ENCODE results near the gene MSX1.

The MSX1 gene

DNA sequence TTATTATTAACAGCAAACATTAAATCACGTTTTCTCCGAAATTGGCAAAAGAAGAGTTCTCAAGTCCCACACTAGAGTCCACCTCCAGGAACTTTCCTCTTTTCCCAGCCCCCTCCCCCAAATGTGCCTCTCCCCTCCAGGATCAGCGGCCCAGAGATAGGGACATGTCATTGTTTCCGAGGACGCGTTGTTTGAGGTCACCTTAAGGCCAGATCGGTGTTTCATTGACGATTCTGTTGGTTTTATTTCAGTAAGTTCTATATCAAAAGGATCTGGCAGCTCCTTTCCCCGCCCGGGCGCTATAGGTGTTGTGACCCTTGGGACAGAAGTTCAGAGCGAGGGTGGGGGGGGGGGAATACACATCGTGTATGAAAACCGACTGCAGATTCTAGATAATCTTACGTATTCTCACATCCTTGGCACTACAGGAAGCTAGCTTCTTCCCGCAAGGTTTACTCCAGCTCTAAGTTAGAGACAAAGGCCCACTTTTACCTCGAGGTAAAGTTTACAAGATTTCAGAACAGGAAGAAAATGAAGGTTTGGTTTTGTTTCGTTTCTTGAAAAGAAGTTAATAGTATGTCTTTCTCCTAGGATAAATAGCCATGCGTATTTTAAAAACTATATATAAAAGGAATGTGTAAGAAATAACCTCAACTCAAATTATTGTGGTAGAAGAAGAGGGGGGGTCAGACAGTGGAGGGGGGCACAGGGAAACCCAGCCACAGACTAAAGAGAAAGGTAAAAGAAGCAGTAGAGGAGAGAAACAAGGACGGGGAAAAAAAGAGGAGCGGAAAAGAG is 739 bp upstream of the MSX1 start:
- DNase-seq = no peak

DNA sequence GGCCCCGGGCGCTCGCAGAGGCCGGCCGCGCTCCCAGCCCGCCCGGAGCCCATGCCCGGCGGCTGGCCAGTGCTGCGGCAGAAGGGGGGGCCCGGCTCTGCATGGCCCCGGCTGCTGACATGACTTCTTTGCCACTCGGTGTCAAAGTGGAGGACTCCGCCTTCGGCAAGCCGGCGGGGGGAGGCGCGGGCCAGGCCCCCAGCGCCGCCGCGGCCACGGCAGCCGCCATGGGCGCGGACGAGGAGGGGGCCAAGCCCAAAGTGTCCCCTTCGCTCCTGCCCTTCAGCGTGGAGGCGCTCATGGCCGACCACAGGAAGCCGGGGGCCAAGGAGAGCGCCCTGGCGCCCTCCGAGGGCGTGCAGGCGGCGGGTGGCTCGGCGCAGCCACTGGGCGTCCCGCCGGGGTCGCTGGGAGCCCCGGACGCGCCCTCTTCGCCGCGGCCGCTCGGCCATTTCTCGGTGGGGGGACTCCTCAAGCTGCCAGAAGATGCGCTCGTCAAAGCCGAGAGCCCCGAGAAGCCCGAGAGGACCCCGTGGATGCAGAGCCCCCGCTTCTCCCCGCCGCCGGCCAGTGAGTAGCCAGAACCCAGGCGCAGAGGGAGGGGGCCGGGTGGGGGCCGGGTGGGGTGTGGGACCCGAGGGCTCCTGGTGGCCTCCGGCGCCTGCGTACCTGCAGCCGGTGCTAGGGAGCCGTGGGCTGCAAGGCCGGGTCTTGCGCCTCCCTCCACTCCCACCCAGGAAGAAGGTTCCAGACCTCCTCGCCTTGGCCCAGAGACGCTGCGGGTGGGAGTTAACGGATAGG is 534 bp downstream of the MSX1 start:
- no peak for DNase-seq

- no peak for DNase-seq
These were observed 1.3 kb downstream of the MSX1 start for GRCh38 chr4:4860600-4861389.

GRCh38 chr4:4861390-4862018 is 2.0 kb downstream of the MSX1 start:
- DNase-seq = no peak

DNA sequence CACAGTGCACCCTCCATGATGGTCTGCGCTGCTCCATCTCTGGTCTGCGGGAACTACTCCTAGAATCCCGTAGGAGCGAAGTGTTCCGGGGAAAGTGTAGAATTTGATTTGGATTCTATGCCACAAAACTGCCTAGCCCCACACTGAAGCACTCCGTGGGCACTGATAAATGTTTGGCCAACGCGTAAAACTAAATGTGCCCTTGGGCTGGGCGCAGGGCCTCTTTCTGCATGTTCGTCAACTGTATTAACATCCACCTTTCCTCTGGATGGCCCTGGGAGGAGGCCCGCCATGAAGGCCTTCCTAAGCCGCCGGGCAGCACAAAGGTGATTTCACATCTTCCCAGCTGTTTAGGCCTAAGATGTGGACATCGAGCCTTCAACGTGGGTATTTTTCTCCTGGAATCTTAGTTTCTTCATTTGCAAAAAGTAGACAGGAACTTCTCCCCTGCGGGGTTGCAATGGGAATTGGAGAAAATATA is 2.6 kb downstream of the MSX1 start:
- no peak for DNase-seq

GRCh38 chr4:4862665-4863482 is 3.4 kb downstream of the MSX1 start:
- DNase-seq = no peak

GRCh38 chr4:4864443-4864939 is 5.0 kb downstream of the MSX1 start:
- DNase-seq = no peak

DNA sequence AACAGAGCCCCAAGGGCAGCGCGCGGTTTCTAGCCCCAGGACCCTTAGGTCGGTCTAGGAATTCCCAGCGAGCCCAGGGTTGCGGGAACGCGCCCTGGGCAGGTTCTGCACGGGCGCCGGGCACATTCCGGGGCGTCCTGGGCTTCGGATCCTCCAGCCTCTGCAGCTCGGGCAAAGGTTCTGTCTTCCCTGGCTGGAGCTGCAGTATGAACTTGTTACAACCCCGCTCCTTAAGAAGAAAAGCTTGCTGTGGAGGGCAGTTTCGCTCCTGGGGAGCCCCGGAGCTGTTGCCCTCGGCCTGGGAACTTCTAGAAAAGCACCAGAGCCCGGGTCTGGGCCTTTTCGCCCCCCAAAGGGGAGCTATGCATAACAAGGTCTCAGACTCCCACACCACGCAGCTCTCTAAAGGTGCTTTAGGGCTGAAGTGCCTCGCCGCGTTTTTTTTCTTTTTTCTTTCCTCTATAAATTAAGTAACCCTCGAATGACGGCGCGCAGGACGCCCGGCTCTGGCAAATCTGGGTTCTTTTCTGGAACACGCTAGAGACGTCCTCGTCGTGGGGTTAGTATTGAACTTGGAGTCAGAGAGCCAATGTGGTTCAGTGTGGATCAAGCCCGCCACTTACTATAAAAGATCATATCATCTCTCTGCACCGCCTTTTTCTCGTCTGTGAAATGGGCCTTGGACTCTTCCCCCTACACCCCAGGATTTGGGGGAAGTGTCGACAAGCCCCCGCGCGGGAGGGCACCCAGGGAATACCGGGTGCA is 5.7 kb downstream of the MSX1 start:
- no peak for DNase-seq

DNA sequence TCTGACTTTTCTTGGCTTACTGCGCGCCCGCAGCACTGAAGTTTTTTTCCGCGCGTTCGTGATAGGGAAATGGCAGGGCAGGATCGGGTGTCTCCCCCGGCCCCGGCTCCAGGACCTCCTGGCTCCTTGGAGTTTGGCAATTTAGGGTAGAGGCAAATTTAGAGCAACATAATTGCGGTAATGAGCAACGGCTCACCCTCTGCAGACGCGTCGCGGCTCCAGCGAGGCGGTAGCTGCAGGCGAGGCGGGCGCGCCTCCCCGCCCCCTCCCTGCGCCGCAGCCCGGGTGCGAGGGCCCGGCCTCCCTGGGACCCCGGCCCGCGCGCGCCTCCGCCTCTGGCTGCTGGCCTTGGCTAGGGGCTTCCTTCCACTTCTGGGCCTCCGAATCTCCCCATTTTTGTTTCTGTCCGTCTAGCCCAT is 6.2 kb downstream of the MSX1 start:
- no peak for DNase-seq

- no peak for DNase-seq
These were observed 6.8 kb downstream of the MSX1 start for GRCh38 chr4:4866124-4866865.

DNA sequence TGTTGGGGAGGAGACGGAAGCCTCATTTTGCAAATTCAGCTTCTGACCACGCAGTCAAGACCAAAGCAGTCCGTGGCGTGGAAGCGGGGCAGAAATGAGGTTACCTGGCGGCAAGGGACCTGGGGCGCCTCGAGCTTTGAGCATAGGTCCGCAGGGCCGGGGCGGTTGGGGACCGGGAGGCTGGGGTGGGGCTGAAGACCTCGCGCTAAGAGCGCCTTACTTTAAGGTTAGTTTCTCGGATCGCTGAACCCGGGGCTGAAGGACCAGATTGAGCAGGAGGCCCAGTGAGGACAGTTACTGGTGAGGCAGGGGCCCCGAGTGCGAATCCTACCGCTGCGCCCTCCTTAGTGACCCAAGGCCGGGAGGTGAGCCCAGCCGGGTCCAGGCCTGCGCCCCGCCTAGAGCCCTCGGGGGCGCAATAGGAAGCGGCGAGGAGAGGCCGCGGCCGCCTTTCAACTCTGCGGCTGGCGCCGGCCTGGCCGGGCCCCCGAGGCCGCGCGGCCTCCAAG is 7.5 kb downstream of the MSX1 start:
- no peak for DNase-seq

DNA sequence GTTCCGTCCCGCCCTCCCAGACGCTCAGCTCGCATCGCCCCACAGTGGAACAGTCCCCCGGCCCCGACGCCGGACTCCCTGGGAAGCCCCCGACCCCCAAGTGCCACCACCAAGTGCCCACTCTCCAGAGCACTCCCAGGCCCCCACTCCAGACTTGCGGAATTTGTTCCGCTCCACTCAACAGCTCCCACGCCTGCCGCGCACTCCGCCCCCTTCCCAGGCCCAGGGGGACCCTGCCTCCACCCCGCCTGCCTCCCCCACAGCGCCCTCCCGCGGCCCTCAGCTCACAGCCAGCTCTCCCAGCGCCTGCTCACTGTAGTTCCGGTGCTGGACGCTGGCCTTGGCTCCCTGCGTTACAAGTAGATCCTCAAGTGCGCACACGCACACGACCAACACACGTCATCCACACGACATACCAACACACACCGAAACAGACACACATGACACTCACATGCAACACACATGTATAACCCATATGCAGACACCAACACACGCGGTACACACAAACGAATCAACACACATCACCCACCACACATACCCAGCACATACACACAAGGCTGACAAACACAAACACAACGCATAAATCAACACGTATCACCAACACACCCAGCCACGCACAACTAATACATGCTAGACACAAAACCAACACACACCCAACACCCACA is 8.0 kb downstream of the MSX1 start:
- DNase-seq = no peak

DNA sequence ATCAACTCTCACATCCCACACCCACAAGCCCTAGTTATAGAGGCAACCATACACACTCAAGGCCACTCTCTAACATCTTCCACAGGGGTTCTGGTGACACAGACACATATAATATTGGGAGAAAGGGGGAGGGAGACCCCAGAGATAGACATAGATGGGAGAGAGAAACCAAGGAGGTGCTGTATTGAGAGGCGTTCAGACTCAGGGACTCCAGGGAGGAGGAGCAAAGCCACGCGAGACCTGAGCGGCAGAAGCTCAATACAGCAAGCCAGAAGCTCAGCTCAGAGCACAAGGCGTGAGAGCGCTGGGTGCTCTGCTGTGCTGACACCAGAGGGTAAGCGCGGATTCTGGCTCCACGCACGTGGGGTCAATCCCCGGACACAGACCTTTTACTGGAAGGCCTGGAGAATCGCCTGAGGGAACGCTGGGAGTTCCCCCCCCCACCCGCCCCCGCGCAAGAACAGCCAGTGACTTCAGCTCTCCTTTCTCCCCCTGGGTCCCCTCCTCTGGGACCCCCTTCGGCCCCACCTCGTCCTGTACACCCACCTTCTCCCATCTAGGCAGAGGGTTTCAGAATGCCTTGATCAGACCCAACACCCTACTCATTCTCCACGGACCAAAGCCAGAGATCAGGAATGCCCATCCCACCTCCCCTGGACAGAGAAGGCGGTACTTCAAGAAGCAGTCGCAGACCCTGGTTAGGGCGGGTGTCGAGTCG is 8.7 kb downstream of the MSX1 start:
- no peak for DNase-seq

DNA sequence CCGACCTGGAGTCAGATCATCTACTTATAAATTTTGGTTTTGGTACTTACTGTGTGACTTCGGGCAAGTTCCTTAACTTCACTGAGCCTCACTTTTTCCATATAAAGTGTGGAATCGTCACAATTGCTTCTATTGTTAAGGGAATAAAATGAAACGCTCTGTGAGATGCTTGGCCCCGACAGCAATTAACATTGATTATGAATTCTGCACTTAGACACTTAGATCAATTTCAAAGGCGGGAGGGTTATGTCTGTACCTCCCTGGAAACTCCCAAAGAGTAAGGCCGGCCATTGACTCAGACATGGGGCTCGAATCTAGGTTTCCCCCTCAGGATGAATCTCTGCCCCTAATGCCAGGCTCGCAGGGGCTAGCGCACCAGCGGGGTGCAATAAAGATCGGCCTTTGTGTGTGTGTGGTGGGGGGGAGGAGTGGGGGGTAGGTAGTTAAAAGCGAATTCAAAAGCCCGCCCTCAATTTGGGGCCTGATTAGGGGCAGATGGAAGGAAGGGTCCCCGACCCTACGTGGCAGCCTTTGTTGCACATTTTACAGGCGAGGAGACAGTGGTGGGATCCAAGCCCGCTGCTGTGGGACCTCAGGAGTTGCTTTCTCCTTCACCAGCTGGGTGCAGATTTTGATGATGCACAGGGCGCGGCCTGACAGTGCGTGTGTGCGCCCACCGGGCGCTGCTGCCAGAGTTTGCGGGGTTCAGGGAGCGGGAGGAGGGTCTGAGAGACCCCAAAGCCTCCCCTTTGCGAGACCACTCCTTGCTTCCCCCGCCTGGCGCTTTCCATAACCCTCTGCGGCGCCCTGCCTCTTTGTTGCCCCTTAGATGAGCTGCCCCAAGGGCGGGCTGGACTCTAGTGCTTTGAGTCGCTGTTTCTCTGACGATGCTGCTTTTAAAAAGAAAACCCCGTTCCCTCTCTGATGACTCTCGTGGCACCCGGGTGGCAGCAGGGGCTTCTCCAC is 9.6 kb downstream of the MSX1 start:
- no peak for DNase-seq

DNA sequence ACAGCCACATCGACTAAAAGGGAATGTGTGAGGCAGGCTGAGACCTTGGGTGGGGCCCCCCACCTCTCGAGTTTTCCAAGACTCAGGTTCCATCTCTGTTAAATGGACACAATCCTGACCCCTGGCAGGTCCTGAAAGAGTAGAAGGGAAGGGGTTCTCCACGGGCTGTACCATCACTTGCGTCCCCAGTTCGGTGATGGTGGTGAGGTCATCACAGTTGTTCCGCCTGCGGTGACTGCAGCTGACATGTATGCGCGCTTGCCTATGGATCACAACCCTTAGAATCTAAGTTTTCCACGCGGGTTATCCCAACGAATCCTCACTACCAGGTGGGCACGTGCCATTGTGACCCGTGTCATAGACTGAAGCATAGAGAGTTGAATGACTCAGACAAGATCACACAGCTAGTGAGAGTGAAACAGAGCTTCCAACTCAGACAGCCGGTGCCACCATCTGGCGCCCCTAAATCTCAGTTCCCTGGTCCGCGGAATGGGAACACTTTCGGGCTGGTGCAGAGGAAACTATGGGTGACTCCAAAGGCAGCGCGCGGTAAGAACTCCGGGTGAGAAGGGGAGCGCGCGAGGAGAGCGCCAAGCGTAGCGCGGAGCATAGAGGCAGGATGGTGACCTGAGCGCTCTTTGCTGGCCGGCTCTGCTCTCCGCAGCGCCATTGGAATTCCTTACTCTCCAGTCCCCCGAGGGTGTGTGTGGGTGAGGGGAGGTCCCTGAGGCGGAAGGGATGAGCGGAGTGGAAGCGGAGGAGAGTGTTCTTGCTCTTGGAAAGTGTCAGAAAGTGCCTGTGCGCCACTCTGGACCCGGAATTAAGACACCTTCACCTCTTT is 10.5 kb downstream of the MSX1 start:
- no peak for DNase-seq

DNA sequence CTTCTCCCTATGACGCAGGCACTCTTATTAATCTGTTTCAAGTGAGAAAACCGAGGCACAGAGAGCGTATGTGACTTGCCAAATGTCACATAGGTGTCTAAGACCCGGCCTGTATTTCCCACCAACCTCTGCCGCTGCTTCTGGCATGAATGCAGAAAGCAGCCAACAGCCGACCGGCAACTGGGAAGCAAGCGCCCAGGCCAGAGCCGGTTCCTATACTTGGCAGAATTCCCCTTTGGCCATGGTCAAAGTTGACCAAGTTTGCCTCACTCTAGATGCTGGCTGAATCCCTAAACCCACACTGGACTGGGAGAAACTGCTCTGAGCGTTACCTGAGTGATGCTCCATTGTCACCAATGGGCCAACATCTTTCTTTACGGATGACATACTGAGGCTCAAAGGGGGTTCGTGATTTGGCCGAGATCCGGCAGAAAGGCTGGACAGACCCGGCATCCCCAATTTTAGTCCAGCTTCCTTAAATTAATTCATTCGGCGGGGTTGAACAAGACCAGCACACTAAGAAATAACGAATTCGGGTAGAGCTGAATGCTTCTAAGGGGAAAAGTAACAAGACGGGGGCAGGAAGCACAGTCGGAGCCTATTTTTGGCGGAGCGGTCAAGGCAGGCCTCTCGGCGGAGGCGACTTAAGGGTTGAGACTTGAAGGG is 11.2 kb downstream of the MSX1 start:
- DNase-seq = no peak

Data from NCI-H187 treated with DMSO at 0.1 percent for 48 hours (cell line).